ENCODE results near the gene TOGARAM2.

DNA sequence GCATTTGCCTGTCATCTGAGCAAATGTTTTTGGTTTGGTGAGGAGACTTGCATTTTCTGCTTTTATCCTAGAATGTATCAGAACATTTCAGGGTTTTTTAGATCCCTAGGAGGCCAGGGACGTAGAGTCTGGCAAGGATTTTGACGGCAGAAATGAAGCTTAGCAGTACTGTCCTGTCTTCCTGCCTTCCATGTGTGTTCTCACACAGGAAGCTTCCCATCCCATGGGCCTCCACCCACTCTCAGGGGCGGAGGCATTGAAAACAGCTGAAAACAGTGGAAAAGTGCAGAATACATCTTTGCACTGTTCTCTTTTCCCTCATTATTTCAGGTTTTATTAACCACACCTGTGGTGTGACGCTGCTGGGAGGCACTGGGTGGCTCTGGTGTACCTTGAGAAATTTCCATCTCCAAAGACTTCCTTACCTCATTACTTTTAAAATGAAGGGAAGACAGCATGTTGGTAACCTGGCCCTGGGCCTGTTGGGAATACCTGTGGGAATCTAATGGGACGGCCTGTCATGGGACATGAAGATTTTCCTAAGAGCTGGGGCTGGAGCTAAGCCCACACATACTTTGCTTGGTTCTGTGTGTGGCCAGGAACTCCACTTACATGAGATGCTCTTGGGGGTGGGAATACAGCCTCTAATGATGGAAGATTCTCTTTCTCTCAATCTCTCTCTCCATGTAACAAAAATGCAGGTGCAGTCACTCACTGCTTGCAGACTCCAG, 72.7 kb downstream of the TOGARAM2 start:
- TF ChIP-seq CTCF (conservative IDR thresholded peaks at IDR 0.05; ENCODE audit: low read depth, low read length) (no peak), EZH2 (IDR thresholded peaks at IDR 0.05; ENCODE audit: borderline replicate concordance, low read depth, low read length, poor library complexity, severe bottlenecking) (no peak)

Data from A673 (cell line).